Measurements from ENCODE around the gene C19orf33. TPM values are rescaled to one million over a fixed set of nuclear protein-coding genes. Genes with fewer than 3 reads are reported as not detected.
A peak's percentile ranks its signal among the peaks of the same experiment; 100 is the strongest.

C19orf33 gene
- total and polyA plus RNA-seq, 8 donors: 14.4 to 120 (median 28.3) TPM

DNA sequence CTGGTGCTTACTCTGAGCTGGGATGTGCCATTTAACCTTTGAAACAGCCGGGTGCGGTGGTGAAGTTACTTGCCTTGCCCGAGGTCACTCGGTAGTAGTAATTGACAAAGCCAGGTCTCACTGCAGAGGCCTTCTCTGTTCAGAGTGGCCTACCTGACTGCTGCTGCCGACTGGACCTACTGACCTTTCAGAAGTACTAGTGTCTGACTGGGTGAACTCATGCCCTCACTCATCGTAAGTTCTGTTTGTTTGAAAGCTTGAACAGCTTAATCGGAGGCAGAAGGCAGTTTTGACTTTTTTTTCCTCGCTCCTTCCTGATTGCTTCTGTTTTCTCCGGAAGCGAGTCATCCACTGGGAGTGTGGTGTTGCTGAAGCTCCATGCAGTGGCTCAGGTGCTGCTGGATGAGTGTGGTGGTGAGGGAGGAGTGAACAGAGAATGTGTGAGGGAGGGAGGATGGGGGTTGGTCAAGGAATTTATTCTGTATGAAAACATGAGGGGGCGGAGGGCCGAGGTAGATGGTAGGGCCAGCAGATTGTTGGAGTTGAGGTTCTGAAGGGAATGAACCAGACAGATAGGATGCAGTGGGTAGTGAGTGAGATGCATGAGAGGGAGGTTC lies 37.0 kb upstream of the C19orf33 start:
- no peak for DNase-seq
- H3K27me3 ChIP-seq: peaks cover 0 to 10% of the 10 kb centered on the region in 2 donors
- H3K27ac ChIP-seq: peak overlapping the region; percentile 48 to 55
- H3K36me3 ChIP-seq: no peaks in the 10 kb centered on the region
- TF ChIP-seq, protein P1, sequence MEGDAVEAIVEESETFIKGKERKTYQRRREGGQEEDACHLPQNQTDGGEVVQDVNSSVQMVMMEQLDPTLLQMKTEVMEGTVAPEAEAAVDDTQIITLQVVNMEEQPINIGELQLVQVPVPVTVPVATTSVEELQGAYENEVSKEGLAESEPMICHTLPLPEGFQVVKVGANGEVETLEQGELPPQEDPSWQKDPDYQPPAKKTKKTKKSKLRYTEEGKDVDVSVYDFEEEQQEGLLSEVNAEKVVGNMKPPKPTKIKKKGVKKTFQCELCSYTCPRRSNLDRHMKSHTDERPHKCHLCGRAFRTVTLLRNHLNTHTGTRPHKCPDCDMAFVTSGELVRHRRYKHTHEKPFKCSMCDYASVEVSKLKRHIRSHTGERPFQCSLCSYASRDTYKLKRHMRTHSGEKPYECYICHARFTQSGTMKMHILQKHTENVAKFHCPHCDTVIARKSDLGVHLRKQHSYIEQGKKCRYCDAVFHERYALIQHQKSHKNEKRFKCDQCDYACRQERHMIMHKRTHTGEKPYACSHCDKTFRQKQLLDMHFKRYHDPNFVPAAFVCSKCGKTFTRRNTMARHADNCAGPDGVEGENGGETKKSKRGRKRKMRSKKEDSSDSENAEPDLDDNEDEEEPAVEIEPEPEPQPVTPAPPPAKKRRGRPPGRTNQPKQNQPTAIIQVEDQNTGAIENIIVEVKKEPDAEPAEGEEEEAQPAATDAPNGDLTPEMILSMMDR (IDR thresholded peaks at IDR 0.05): no peak
- H3K9me3 ChIP-seq: no peaks in the 10 kb centered on the region
- peaks cover 14 to 61% of the 10 kb centered on the region in 2 donors for H3K4me1 ChIP-seq
- intact Hi-C loops (cut with DNase I): no loop called here
- ATAC-seq: peak; percentile 2
- peak overlapping the region in 1 of 2 donors; percentile 64 for H3K4me3 ChIP-seq

DNA sequence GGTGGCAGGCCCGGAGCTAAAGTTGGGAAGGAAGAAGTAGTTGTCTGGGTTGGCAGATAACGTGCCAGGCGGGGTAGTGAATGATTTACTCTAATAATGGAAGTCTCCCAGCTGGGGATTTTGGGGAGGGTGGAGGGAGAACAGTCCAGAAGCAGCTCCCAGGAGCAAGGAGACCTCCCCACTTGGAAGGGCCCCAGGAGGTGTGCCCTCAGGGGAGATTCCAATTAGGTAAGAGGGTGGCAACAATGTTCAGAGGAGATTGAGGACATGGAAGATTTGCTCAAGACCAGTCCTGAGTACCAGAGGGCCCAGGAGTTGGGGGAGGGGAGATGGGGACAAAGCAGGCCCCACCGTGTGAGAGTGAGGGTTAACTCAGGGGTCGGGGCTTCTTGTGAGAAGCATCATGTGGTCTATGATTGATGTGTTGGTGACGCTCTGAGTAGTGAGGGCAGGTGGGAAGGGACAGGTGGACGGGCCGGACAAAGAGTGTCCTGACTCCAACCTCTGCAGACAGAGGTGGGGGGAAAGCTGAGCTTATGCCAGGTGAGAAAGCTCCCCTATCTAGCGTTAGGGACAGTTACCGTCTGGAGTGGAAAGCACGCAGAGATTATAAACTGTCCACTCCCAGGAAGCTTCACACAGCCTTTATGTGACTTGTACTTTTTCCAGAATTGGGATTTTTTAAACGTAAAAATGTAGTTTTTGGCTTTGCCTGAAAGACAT lies 36.1 kb upstream of the C19orf33 start:
- DNase-seq: peak in 3 of 4 donors; percentile 31 to 52 (median 47)

DNA sequence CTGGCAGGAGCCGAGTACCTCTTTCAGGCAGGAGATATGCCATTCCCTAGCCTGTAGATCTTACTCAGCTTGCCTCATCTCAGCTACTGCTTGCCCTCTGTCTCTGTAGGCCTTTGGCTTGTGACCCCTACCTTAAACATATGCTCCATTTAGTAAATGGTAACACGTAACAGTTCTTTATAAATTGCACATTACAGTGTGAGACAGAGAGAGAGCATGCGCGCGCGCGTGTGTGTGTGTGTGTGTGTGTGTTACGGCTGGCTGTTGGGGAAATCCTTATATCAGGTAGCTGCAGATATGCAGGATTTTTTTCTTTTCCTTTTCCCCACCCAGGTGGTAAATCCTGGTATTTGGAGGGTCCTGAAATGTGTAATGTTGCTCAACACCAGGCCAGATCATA lies 35.5 kb upstream of the C19orf33 start:
- TF ChIP-seq, protein P1 (IDR thresholded peaks at IDR 0.05): no peak
- H3K27me3 ChIP-seq: peaks cover 0 to 10% of the 10 kb centered on the region in 2 donors
- H3K27ac ChIP-seq: peak overlapping the region in 1 of 2 donors; percentile 44
- no peaks in the 10 kb centered on the region for H3K36me3 ChIP-seq
- H3K4me3 ChIP-seq: no peak overlapping the region
- peaks cover 14 to 55% of the 10 kb centered on the region in 2 donors for H3K4me1 ChIP-seq
- ATAC-seq (no peak), DNase-seq (peak in 1 of 4 donors; percentile 28)
- intact Hi-C loops (cut with DNase I): no loop called here
- no peaks in the 10 kb centered on the region for H3K9me3 ChIP-seq

More for the DNA sequence above, 36.1 kb upstream of the C19orf33 start:
- TF ChIP-seq, protein P1 (IDR thresholded peaks at IDR 0.05): no peak
- H3K4me1 ChIP-seq: peaks cover 14 to 61% of the 10 kb centered on the region in 2 donors
- peak overlapping the region in 1 of 2 donors; percentile 44 for H3K27ac ChIP-seq
- peaks cover 0 to 10% of the 10 kb centered on the region in 2 donors for H3K27me3 ChIP-seq
- intact Hi-C loops (cut with DNase I): no loop called here
- no peaks in the 10 kb centered on the region for H3K9me3 ChIP-seq
- no peak overlapping the region for H3K4me3 ChIP-seq
- H3K36me3 ChIP-seq: no peaks in the 10 kb centered on the region
- ATAC-seq: peak; percentile 8

DNA sequence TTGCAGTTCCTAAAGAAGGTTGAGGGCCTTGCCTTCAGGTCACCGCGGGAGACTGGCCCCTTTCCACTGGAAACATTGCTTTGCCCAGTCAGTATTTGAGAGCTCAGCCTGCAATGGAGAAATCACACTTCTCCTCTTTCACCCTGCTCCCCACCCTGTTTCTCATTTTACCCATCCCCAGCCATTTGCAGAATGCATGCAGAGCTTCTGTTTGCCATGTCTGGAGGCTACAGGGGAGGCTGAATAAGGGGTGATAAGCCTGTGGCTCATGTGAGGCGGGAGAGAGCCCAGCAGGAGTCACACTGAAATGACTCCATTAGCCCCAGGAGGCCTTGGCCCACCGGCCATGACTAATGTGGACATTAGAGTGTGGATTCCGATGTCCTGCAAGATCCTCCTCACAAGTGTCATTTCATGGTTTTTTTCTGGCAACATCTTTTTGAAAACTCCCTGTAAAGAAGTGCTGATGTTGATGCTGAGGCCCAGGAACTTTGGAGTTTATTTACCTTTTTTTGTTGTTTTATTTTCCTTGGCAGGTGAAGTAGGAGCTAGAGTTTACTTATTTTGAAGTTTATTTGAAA lies 33.4 kb upstream of the C19orf33 start:
- ATAC-seq: no peak
- Histone ChIP-seq H3K27ac (no peak overlapping the region), H3K4me1 (peaks cover 21 to 54% of the 10 kb centered on the region in 2 donors), H3K27me3 (no peaks in the 10 kb centered on the region), H3K4me3 (no peak overlapping the region), H3K36me3 (no peaks in the 10 kb centered on the region), H3K9me3 (no peaks in the 10 kb centered on the region)
- intact Hi-C loops (cut with DNase I): no loop called here
- DNase-seq: peak in 1 of 4 donors; percentile 55
- TF ChIP-seq, protein P1 (IDR thresholded peaks at IDR 0.05): no peak

DNA sequence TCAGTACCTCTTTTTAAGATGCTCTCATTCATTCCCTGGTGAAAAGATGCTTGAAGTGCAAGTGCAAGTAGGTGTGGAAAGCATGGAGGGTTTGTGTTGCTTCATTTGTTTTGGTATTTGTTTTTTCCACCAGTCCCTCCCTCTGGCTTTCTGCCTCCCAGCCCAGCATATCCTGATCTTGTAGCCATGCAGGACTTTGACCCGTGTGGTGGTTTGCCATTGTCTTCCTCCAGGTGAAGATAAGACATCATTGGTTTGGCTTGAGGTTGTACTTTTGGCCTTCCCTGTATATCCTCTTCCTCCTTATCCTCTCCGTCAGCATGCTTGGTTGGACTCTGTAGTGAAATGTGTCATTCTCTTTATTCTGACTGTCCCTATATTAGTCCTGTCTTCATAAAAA lies 30.6 kb upstream of the C19orf33 start:
- peaks cover 20 to 49% of the 10 kb centered on the region in 2 donors for H3K4me1 ChIP-seq
- TF ChIP-seq, protein P1 (IDR thresholded peaks at IDR 0.05): no peak
- intact Hi-C loops (cut with DNase I): no loop called here

More for the DNA sequence above, 30.6 kb upstream of the C19orf33 start:
- Histone ChIP-seq H3K9me3 (no peaks in the 10 kb centered on the region), H3K4me3 (no peak overlapping the region), H3K27ac (no peak overlapping the region), H3K27me3 (no peaks in the 10 kb centered on the region), H3K36me3 (no peaks in the 10 kb centered on the region)
- DNase-seq (no peak), ATAC-seq (no peak)

Measured in left lung (tissue), 10 donors.